ENCODE data around the gene CRTC3.

GRCh38 chr15:90648137-90649070 is 118.7 kb downstream of the CRTC3 start:
- TF ChIP-seq CTCF (IDR thresholded peaks at IDR 0.05; ENCODE audit: insufficient read depth, low read depth, low read length), result peak; percentile 86
- TF ChIP-seq EZH2 (IDR thresholded peaks at IDR 0.05; ENCODE audit: insufficient read depth, low read length), result no peak
